H1 (cell line): ENCODE results near the gene EMID1. TPM values are rescaled to one million over a fixed set of nuclear protein-coding genes. Genes with fewer than 3 reads are reported as not detected.

Source experiments
- CTCF ChIA-PET: fragments of 300-600 bp; sonication (Branson Sonifier 250); formaldehyde crosslinking; loops from one replicate; lab custom pipeline; 2021; ENCODE audit not compliant: partially characterized antibody; lab: Charles Lee
- POLR2A ChIA-PET: fragments of 300-600 bp; sonication (Branson Sonifier 250); formaldehyde crosslinking; loops from one replicate; lab custom pipeline; 2021; ENCODE audit warnings: inconsistent platforms; ENCODE audit not compliant: partially characterized antibody; lab: Charles Lee
- DNase-seq, 2 experiments: peaks; one replicate each; pipeline versions ENCODE4 v3.0.0 to v3.0.0-alpha.2; 2010 to 2022; ENCODE audit warnings: low spot score in 2 of 2, low read depth in 1 of 2, mixed read lengths in 1 of 2
- FAIRE-seq: peaks from 2 replicates; lab custom pipeline; 2011; peaks lifted over from hg19 to GRCh38; lab: Jason Lieb, UNC
- H2AFZ ChIP-seq: 2 replicates; pipeline ENCODE4 v1.8.1; 2012; ENCODE audit warnings: low read length, inconsistent platforms
- H2AK5ac ChIP-seq: 2 replicates; pipeline ENCODE4 v1.6.1; 2013; ENCODE audit warnings: low read depth, low read length
- H2BK120ac ChIP-seq: replicated peaks from 2 replicates; pipeline ENCODE3; 2013; ENCODE audit warnings: low read depth, low read length, inconsistent platforms
- H2BK12ac ChIP-seq: 2 replicates; pipeline ENCODE4 v1.6.1; 2013; ENCODE audit warnings: low read depth, low read length
- H2BK15ac ChIP-seq: 2 replicates; pipeline ENCODE4 v1.6.1; 2013; ENCODE audit warnings: low read length
- H2BK20ac ChIP-seq: 2 replicates; pipeline ENCODE4 v1.6.1; 2013; ENCODE audit warnings: low read length
- H2BK5ac ChIP-seq: 2 replicates; pipeline ENCODE4 v1.6.1; 2013; ENCODE audit warnings: low read depth, low read length
- H3K14ac ChIP-seq: 2 replicates; pipeline ENCODE4 v1.6.1; 2013; ENCODE audit warnings: inconsistent platforms; ENCODE audit not compliant: insufficient read length
- H3K18ac ChIP-seq: 2 replicates; pipeline ENCODE4 v1.6.1; 2013; ENCODE audit warnings: low read length; ENCODE audit errors: extremely low read depth
- H3K23ac ChIP-seq: 2 replicates; pipeline ENCODE4 v1.6.1; 2013; ENCODE audit warnings: inconsistent platforms; ENCODE audit not compliant: insufficient read length
- H3K23me2 ChIP-seq: 2 replicates; pipeline ENCODE4 v1.6.1; 2013; ENCODE audit warnings: low read depth, low read length
- H3K27ac ChIP-seq: 2 replicates; pipeline ENCODE4 v1.6.1; 2011; ENCODE audit warnings: low read depth, low read length, inconsistent platforms
- H3K27me3 ChIP-seq, 4 experiments: replicated peaks in 1 of 4; 1 replicate in 1 of 4; 2 replicates in 3 of 4; pipeline versions ENCODE4 v1.6.1 to v1.8.1; 2011 to 2013; ENCODE audit warnings: low read length in 3 of 4, mild to moderate bottlenecking in 3 of 4, inconsistent platforms in 2 of 4, mixed read lengths in 2 of 4, moderate library complexity in 1 of 4; ENCODE audit not compliant: control insufficient read depth in 3 of 4, insufficient read depth in 3 of 4; ENCODE audit errors: extremely low read depth in 1 of 4
- H3K36me3 ChIP-seq, 4 experiments: 2 replicates each; pipeline versions ENCODE4 v1.6.1 to v1.8.1; 2011 to 2013; ENCODE audit warnings: mild to moderate bottlenecking in 4 of 4, low read length in 3 of 4, moderate library complexity in 2 of 4, control low read depth in 1 of 4, inconsistent platforms in 1 of 4; ENCODE audit not compliant: insufficient read depth in 4 of 4, control insufficient read depth in 2 of 4
- H3K4ac ChIP-seq: replicated peaks from 2 replicates; pipeline ENCODE3; 2013; ENCODE audit warnings: low read length, low read depth, mixed read lengths, inconsistent platforms; ENCODE audit not compliant: insufficient read length
- H3K4me1 ChIP-seq, 4 experiments: replicated peaks in 1 of 4; 1 replicate in 1 of 4; 2 replicates in 3 of 4; pipeline versions ENCODE4 v1.6.1 to v1.8.1; 2011 to 2013; ENCODE audit warnings: low read length in 3 of 4, inconsistent platforms in 2 of 4, mixed read lengths in 1 of 4; ENCODE audit not compliant: insufficient read depth in 4 of 4, control insufficient read depth in 3 of 4
- H3K4me2 ChIP-seq, 2 experiments: 2 replicates each; pipeline versions ENCODE4 v1.6.1 to v1.8.1; 2011 to 2013; ENCODE audit warnings: low read depth in 2 of 2, low read length in 2 of 2, control low read depth in 1 of 2, inconsistent platforms in 1 of 2, mild to moderate bottlenecking in 1 of 2; ENCODE audit not compliant: insufficient read depth in 1 of 2
- H3K4me3 ChIP-seq, 4 experiments: fragments of 200-600, 300-600 bp in 1 of 4; sonication (generic), shearing (Covaris generic), sonication (Bioruptor Twin) in 1 of 4; 2 replicates each; pipeline versions ENCODE4 v1.5.1 to v1.8.1; 2011 to 2016; ENCODE audit warnings: low read length in 4 of 4, low read depth in 3 of 4, control low read depth in 2 of 4, inconsistent platforms in 2 of 4, mild to moderate bottlenecking in 2 of 4, mixed read lengths in 1 of 4, moderate library complexity in 1 of 4; ENCODE audit not compliant: insufficient read depth in 2 of 4; ENCODE audit errors: extremely low read depth in 1 of 4
- H3K56ac ChIP-seq: replicated peaks from 2 replicates; pipeline ENCODE3; 2013; ENCODE audit warnings: low read depth, mild to moderate bottlenecking, mixed read lengths, low read length, inconsistent platforms; ENCODE audit not compliant: insufficient read length
- H3K79me1 ChIP-seq: 2 replicates; pipeline ENCODE4 v1.6.1; 2013; ENCODE audit warnings: low read depth, low read length, control low read depth
- H3K79me2 ChIP-seq, 2 experiments: 2 replicates each; pipeline versions ENCODE4 v1.6.1 to v1.8.1; 2012 to 2013; ENCODE audit warnings: low read length in 2 of 2, mild to moderate bottlenecking in 2 of 2, inconsistent platforms in 1 of 2; ENCODE audit not compliant: insufficient read depth in 2 of 2, control insufficient read depth in 1 of 2
- H3K9ac ChIP-seq, 4 experiments: replicated peaks in 1 of 4; 1 replicate in 1 of 4; 2 replicates in 3 of 4; pipeline versions ENCODE4 v1.6.1 to v1.8.1; 2011 to 2013; ENCODE audit warnings: low read depth in 3 of 4, low read length in 3 of 4, control low read depth in 2 of 4, mild to moderate bottlenecking in 2 of 4, moderate library complexity in 2 of 4, inconsistent platforms in 1 of 4; ENCODE audit errors: extremely low read depth in 1 of 4
- H3K9me3 ChIP-seq, 2 experiments: 2 replicates each; pipeline versions ENCODE4 v1.6.1 to v1.8.1; 2012 to 2013; ENCODE audit warnings: mild to moderate bottlenecking in 2 of 2, moderate library complexity in 2 of 2, control low read depth in 1 of 2, inconsistent platforms in 1 of 2, low read depth in 1 of 2, low read length in 1 of 2, mixed read lengths in 1 of 2; ENCODE audit not compliant: insufficient read depth in 2 of 2
- H4K20me1 ChIP-seq, 2 experiments: replicated peaks in 1 of 2; 2 replicates each; pipeline versions ENCODE3 to v1.8.1; 2011 to 2013; ENCODE audit warnings: inconsistent platforms in 2 of 2, low read length in 2 of 2, mild to moderate bottlenecking in 1 of 2; ENCODE audit not compliant: insufficient read depth in 2 of 2, control insufficient read depth in 1 of 2
- H4K5ac ChIP-seq: 2 replicates; pipeline ENCODE4 v1.6.1; 2013; ENCODE audit warnings: low read length, low read depth, mixed read lengths, inconsistent platforms; ENCODE audit not compliant: insufficient read length
- H4K8ac ChIP-seq: 2 replicates; pipeline ENCODE4 v1.8.0; 2013; ENCODE audit warnings: mild to moderate bottlenecking, moderate library complexity, low read length, inconsistent platforms; ENCODE audit not compliant: insufficient read depth; ENCODE audit errors: extremely low read depth
- H4K91ac ChIP-seq: replicated peaks from 2 replicates; pipeline ENCODE3; 2013; ENCODE audit warnings: low read length, mixed read lengths, inconsistent platforms; ENCODE audit not compliant: insufficient read length
- JUND ChIP-seq: IDR thresholded peaks from 2 replicates; pipeline ENCODE4 v1.6.1; 2011; ENCODE audit warnings: mild to moderate bottlenecking, improper control_type of control experiment, low read length
- PHF8 ChIP-seq: fragments of 200-600 bp; sonication (generic); conservative IDR thresholded peaks from 2 replicates; pipeline ENCODE4 v1.7.1; 2012; ENCODE audit warnings: low read depth, mild to moderate bottlenecking, inconsistent platforms, low read length, moderate library complexity
- SAP30 ChIP-seq: fragments of 300-600 bp; sonication (generic); IDR thresholded peaks from 2 replicates; pipeline ENCODE4 v1.7.1; 2012; ENCODE audit warnings: low read length, moderate library complexity, mild to moderate bottlenecking, inconsistent platforms; ENCODE audit not compliant: insufficient read depth, insufficient replicate concordance
- SUZ12 ChIP-seq: fragments of 200-600 bp; sonication (generic); IDR thresholded peaks from 2 replicates; pipeline ENCODE4 v1.6.1; 2012; ENCODE audit warnings: mild to moderate bottlenecking, inconsistent platforms, low read length, moderate library complexity, mixed read lengths
- TEAD4 ChIP-seq: IDR thresholded peaks from 2 replicates; pipeline ENCODE4 v1.6.1; 2012; ENCODE audit warnings: low read depth, low read length, inconsistent platforms, mixed read lengths
- WGBS, 2 experiments: shearing (Covaris generic) in 1 of 2; methylation state at CpG; one replicate each; pipeline versions ENCODE4 v1.1.6 to v1.1.7; 2013 to 2015; ENCODE audit warnings: low lambda C conversion rate in 2 of 2, mixed read lengths in 2 of 2, inconsistent platforms in 1 of 2, low coverage in 1 of 2, missing lambda C conversion rate in 1 of 2; ENCODE audit not compliant: insufficient replicate concordance in 2 of 2, insufficient coverage in 1 of 2, insufficient read length in 1 of 2; ENCODE audit errors: extremely low coverage in 1 of 2, missing lambda C conversion rate in 1 of 2; 5-methylcytosine and 5-hydroxymethylcytosine counted together
- polyA plus RNA-seq, 7 experiments: library from polyadenylated mRNA; depleted of rRNA in 3 of 7; stranded (reverse) in 5 of 7; unstranded in 2 of 7; fragments of >200 nt in 5 of 7; fragments of 200-250 nt in 2 of 7; gene quantifications; 1 replicate in 5 of 7; 2 replicates in 1 of 7; 4 replicates in 1 of 7; pipeline versions ENCODE4 v1.2.1 to v1.2.3, GENCODE V29; 2011 to 2013; ENCODE audit warnings: missing spikeins in 2 of 7, mixed read lengths in 2 of 7
- total RNA-seq: library from RNA; stranded (reverse); fragmentation: NEBNext Ultra II Directional; extraction: Animal tissue kit (Norgen Biotek cat#: 25700); gene quantifications from 2 replicates; pipeline ENCODE4 v1.2.1, GENCODE V29; 2021
- TF ChIP-seq, protein P1 (sequence below): IDR thresholded peaks from 2 replicates; pipeline ENCODE4 v1.6.1; 2012; ENCODE audit warnings: inconsistent platforms

EMID1 gene
- total and polyA plus RNA-seq, 2 of the 8 experiments (the other 6 are each of a cell fraction or from before 2014, with no cell fraction given) = 3.9 to 7.4 TPM

DNA sequence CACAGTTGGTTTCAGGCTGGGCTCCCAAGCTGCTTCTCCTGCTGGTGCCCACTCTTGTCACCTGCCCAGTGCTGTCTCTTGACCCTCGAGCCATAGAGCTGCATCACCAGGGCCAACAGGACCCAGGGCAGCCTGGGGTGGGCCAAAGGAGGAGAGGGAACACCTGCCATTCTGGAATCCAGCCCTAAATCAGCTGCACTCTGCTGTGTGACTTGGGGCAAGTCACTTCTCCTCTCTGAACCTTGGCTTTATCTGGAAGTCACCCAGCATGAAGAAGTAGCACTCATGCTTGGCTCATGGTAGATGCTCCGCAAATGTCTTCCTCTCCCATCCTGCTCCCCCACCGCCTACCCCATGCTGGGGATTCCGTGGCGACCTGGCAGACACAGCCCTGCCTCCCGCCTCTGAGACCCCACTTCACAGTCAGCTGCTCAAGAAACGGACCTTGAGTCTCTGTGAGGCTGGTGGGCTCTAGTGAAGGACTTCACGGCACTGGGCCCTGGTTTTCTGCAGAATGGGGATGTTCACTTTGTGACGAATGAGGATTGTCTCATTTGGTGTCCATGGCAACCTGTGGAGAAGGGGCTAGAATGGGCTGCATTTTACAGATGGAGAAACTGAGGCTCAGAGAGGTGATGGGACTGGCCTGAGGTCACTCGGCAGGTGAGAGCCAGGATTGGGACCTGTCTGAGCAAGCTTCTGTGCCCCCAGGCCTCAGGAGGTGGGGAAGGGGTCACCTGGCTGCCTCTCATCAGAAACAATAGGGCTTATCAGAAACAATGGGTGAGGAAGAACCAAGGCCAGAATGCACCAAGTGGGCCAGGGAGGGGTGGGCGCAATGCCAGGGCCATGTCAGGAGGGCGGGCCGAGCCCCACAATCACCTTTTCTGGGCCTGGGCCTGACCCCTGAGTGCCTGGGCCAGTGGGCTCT lies 12.4 kb downstream of the EMID1 start:
- Histone ChIP-seq H2BK15ac (no peak overlapping the region), H2BK20ac (0 out of 2 replicates have a peak overlapping the region, but pooled peaks have one; percentile 43), H3K9ac (no peak overlapping the region), H3K36me3 (no peaks in the 10 kb centered on the region), H3K14ac (no peak overlapping the region), H2AFZ (no peak overlapping the region), H2BK5ac (no peak overlapping the region), H3K4me1 (peaks cover 0 to 15% (median 8%) of the 10 kb centered on the region in 4 experiments; a peak in 6 of 7 replicates), H3K4me3 (no peak overlapping the region), H4K91ac (no peak overlapping the region), H3K23ac (no peak overlapping the region), H4K8ac (no peak overlapping the region), H2BK12ac (no peak overlapping the region), H4K5ac (no peak overlapping the region), H3K79me2 (no peaks in the 10 kb centered on the region), H3K9me3 (no peaks in the 10 kb centered on the region), H3K27me3 (no peaks in the 10 kb centered on the region), H4K20me1 (peaks cover 0 to 1% of the 10 kb centered on the region in 2 experiments), H2BK120ac (no peak overlapping the region), H3K4ac (no peak overlapping the region), H3K27ac (no peak overlapping the region), H3K79me1 (no peaks in the 10 kb centered on the region), H3K56ac (no peak overlapping the region), H3K4me2 (no peak overlapping the region), H3K18ac (no peak overlapping the region), H3K23me2 (no peaks in the 10 kb centered on the region; the same call in 1 of the 2 replicates), H2AK5ac (no peak overlapping the region)
- FAIRE-seq = no peak
- DNase-seq = no peak
- whole genome bisulfite sequencing, 2 experiments = 74% methylated on average over 13 of the region's 13 CpGs; no CpG with 5 or more reads in 1 of the 2 experiments
- ChIA-PET POLR2A (interaction anchor here (0.6 to 1.2 kb wide), 8 partner anchors 9 to 68 kb away, joined by 3 to 5 read pairs (median 3); partner anchors contain the start of gene EWSR1), CTCF (interaction anchor here (0.5 to 6.5 kb wide), 6 partner anchors 8 to 302 kb away, joined by 3 to 54 read pairs (median 8); partner anchors contain the start of gene EMID1)
- no peak for TF ChIP-seq TEAD4
- TF ChIP-seq SUZ12 = no peak
- TF ChIP-seq PHF8 = no peak
- TF ChIP-seq JUND = no peak
- TF ChIP-seq, protein P1, sequence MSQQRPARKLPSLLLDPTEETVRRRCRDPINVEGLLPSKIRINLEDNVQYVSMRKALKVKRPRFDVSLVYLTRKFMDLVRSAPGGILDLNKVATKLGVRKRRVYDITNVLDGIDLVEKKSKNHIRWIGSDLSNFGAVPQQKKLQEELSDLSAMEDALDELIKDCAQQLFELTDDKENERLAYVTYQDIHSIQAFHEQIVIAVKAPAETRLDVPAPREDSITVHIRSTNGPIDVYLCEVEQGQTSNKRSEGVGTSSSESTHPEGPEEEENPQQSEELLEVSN = no peak
- TF ChIP-seq SAP30 = no peak
